ENCODE data around the gene GIT2.

DNA sequence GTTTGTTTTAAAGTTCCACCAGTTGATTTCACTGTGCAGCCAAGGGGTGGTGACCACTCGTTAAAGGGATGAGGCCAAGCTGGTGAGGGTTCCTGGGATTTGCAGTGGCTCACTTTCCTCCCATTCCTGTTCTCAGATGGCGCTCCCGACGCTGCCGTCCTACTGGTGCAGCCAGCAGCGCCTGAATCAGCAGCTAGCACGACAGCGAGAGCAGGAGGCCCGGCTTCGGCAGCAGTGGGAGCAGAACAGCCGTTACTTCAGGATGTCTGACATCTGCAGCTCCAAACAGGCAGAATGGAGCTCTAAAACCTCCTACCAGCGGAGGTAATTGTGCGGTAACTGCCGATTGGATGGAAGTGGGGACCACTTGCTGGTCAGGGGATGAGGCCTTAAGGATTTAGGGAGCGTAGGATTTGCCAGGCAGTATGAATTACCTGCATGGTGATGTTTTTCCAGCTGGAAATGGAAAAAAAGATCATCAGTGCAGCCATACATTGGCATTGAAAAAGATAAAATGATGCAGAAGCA, 93.2 kb downstream of the GIT2 start:
- TF ChIP-seq POLR2AphosphoS5 (IDR thresholded peaks at IDR 0.05) (no peak), POLR2A (IDR thresholded peaks at IDR 0.05) (no peak), EP300 (IDR thresholded peaks at IDR 0.05) (no peak)
- TF ChIP-seq, protein P1, sequence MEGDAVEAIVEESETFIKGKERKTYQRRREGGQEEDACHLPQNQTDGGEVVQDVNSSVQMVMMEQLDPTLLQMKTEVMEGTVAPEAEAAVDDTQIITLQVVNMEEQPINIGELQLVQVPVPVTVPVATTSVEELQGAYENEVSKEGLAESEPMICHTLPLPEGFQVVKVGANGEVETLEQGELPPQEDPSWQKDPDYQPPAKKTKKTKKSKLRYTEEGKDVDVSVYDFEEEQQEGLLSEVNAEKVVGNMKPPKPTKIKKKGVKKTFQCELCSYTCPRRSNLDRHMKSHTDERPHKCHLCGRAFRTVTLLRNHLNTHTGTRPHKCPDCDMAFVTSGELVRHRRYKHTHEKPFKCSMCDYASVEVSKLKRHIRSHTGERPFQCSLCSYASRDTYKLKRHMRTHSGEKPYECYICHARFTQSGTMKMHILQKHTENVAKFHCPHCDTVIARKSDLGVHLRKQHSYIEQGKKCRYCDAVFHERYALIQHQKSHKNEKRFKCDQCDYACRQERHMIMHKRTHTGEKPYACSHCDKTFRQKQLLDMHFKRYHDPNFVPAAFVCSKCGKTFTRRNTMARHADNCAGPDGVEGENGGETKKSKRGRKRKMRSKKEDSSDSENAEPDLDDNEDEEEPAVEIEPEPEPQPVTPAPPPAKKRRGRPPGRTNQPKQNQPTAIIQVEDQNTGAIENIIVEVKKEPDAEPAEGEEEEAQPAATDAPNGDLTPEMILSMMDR (IDR thresholded peaks at IDR 0.05): no peak
